Central memory CD4-positive, alpha-beta T cell (primary cell): Measurements from ENCODE around the gene SOX13.

Experiments used
- DNase-seq: peaks from one replicate; pipeline ENCODE4 v3.0.0; 2022

SOX13 gene

DNA sequence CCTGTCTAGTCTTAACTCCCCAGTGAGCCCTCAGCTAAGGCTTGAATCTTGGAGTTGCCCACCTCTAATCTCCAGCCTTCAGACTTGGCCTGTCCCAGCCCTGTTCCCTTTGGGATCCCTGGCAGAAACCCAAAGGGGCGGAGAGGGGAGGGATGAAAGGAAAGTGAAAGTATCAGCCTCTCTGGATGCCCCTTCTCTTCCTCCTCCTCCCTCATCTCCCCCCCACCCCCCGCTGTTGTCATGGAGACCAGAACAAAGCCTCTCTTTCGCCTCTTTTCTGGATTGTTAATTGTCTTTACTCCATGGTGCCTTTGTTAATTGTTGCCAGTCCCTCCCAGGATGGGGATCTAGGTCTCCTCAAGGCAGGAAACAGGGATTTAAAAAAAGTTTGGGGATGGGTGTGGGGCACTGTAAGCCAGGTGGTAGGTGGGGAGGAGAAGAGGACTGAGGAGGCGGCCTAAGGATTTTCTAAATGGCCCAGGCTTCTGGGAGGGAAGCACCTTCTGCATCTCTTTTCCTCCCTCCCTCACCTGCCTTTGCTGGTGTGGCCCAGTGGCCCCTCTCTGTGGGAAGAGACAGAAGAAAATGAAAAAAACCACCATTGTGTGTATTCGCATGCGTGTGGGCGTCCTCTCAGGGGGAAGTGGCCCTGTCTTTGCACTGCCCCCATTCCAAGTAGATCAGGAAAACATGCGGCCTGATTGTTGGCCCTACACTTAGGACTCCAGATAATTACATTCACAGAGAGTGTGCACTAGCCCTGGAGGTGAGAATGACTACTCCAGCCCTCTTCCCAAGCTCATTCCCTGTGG lies 7.5 kb upstream of the SOX13 start:
- no peak for DNase-seq

DNA sequence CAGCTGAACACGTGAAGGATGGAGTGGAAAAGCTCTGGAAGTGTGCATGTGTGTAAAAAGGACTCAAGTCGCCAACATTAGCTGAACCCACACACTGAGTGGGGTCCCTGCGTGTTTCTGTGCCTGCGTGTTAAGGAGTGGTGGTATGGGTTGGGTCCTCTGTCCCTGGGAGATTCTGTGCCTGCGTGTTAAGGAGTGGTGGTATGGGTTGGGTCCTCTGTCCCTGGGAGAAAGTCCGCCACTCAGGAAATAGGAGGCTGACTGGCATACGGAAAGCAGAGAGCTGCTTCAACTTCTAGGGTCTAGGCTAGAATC lies 7.0 kb upstream of the SOX13 start:
- DNase-seq: no peak

DNA sequence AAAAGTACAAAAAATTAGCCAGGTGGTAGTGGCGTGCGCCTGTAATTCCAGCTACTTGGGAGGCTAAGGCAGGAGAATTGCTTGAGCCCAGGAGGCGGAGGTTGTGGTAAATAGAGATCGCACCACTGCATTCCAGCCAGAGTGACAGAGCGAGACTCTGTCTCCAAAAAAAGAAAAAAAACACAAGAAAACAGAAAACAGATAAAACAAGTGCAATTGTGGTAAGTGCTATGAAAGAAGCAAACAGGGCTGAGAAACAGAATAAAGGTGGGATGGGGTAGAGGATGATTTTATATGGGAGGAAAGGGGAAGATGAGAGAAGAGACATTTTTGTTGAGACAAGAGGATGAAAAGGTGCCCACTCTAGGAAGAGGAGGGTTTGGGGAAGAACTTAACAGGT lies 5.0 kb upstream of the SOX13 start:
- no peak for DNase-seq

DNA sequence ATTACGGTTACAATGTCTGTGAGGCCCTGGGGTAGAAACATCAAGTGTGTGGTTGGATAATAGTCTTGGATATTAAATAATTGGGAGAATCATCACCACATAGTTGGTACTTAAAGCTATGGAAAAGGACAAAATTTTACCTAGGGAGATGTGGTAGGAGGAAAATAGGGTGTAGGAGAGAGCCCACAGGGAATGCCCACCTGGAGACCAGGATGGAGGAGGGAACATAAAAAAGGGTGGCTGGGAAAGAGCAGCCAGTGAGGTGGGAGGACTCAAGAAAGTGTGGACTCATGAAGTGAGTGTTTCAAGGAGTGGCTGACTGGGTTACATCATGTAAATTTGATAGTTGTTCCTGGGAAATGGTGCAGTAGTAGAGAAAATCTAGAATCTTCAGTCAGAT lies 3.0 kb upstream of the SOX13 start:
- DNase-seq: no peak

DNA sequence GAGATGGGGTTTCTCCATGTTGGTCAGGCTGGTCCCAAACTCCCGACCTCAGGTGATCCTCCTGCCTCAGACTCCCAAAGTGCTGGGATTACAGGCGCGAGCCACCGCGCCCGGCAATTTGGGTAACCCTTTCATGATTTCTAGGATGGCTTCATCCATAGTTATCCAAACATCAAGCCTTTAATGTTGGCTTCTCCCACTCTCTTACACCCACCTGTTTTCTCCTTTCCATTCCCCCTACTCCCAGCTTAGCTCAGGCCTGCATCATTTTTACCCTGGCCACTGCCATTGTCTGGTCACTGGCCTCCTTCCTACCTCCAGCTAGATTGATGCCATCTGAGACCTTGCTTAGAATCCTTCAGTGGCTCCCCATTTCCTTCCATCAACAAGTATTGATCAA lies 2.0 kb upstream of the SOX13 start:
- no peak for DNase-seq

DNA sequence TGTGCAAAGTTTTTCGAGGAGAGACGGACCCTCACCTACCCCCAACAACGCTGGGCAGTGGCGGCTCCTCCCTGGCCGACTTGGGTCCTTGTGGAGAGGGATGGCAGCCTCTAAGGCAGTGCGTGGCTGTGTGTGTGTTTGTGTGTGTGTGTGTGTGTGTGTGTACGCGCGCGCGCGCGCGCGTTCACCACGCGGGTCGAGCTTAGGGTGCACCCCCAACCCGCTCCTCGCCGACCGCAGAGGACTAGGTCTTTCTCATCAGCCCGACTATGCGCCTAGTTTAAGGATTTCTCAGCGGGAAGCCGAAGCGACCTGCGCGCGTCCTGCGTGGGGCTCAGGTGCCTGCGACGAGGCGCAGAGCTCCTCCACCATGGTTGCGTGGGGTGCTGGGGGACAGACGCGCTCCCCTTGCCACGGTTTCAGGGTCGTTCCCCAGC lies 940 bp downstream of the SOX13 start:
- no peak for DNase-seq

DNA sequence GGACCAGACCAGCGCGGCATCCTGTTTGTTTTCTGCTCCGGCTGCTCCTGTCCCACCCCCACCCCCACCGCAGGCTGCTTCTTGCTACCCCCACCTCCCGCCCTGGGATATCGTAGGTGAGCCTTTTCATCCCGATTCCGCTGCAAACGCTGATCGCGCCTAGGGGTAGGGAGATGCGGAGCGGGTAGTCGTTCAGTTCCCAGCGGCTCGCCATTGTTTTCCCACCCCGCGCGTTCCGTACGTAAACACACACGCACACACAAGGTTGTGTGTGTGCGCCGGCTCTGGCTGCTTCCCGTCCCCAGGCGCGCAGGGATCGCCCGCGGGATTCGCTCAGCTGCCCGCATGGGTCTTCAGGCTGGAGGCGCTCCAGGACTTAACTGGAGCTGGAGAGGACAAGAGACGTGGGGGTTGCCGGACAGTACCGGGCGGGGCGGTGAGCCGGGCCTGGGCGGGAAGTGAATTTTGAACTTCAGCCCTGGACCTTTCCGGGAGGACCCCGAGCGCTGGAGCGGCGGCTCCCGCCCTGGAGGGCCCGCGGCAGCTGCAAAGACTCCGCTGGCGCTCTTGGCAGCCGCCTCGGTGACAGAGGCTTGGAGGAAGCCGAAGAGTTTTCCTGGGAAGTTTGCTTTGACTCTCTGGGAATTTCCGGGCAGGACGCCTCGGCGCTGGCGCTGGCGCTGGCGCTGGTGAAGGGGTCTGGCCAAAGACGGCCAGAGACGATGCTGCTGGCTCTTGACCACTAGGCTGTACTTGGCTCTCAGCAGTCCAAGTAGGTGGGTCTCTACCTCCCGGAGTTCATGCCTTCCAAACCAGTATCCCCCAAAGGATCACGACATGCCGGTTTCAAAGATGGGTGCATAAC lies 1.6 kb downstream of the SOX13 start:
- no peak for DNase-seq

DNA sequence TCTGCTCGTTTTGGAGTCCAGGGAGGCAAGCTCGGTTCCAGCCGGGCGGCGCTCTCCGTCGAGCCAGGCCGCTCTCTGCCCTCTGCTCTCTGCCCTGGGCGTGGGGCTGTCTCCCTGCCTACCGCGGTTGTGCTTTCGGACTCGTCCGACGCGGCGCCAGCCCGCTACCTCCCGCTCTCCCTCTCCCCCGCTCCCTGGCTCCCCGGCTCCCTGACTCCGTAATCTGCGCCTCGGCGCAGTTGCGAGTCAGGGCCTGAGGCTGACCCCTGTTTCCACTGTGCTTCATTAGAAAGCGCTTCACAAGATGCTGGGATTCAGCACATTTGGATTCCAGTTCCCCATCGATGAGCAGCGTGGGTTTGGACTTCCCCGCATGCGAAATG lies 2.2 kb downstream of the SOX13 start:
- DNase-seq: no peak

DNA sequence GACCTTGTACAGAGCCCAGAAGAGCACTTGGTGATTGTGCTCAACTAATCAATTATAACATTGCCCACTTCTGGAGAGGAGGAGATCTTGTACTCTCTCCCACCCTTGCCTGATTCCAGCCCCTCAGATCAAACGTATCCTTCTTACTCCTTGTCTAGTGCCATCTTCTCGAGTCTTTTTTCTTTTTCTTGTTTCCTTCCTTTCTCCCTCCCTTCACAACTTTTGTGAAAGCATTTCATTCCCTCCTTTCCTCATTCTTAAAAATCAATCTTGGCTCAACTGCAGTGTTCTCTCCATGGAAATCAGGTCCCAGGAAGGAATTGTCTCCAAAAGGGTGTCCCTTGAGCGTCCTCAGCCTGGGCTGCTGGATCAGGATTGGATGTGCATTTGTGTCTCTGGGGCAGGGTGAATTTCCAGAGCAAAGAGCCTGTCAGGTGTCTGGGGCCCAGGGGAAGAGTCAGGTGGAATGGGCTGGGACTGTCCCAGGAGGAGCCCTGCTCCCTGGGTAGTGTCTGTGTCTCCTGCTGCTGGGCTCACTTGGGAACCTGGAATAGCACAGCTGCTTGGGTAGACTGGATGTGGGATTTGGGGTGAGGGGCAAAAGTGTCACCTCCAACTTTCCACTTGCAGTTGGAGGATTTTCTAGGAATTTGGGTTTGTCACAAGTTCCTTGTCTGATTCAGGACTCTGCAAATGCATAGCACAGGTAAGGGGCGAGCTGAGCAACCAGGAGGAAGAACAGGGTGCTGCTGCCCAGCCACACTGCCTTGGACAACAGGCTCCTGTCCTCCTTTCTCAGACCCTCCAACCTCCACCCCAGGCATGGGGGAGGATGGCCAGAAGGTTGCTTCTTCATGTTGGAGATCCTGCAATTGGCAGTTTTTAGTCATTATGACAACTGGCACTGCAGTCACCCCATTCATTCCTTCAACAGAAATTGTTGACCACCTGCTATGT lies 3.3 kb downstream of the SOX13 start:
- no peak for DNase-seq

DNA sequence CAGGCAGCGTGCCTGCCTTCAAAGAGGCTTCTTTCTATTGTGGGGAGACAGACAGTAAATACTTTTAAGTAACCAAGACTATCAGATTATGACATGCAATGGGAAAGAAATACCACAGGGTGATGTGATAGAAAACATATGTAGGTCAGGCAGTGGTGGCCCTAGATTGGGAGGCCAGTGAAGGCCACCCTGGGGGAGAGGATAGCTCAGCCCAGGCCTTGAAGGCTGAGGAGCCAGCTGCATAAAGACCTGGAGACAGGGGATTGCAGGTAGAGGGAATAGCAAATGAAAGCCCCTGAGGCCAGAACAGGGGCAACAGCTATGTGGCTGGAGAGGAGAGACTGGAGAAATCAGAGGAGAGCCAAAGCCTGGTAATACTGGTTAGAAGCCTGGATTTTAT lies 4.0 kb downstream of the SOX13 start:
- no peak for DNase-seq

DNA sequence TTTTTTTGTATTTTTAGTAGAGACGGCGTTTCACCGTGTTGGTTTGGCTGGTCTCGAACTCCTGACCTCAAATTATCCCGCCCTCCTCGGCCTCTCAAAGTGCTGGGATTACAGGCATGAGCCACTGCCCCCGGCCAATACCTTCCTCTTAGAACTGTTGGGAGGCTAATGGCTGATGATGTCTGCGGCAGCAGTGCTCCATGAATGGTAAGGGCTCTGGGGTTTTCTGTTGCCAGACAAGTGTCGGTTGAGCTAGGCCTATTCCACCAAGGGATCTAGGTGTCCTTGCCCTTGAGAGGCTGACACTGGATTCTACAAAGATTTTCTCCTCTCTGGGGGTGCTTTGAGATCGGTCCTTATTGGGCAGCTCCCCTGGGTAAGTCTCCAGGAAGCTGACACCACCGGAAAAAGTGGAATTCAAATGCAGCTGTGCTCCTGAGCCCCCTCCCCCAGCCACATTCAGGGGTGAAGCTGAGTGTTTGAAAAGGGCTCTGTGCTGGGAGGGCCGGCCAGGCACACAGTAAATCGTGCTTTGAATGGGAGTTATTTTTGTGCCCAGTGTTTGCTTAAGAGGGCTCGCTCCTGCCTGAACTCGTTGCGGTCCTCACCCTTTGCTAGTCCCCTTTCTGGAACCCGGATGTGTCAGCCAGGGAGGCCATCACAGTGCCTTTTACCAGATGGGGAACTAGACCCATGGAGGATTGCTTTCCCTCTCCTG lies 5.2 kb downstream of the SOX13 start:
- DNase-seq: no peak

DNA sequence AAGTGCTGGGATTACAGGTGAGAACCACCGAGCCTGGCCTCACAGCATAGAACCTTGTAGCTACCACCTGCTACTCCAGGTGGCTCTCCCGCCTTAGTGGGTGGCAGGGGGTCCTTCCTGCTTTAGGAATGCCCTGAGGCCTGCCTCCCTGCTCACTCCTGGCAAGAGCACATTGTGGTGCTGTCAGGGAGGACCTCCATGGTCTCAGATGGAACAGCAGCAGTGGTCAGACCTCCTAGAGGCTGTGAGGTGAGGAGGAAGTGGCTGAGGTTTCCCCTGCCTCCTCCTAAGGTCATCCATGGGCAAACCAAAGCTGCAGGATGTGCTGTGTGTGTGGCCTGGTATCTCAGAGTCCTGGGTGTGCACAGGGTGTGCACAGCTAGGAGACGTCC lies 6.7 kb downstream of the SOX13 start:
- DNase-seq: no peak

DNA sequence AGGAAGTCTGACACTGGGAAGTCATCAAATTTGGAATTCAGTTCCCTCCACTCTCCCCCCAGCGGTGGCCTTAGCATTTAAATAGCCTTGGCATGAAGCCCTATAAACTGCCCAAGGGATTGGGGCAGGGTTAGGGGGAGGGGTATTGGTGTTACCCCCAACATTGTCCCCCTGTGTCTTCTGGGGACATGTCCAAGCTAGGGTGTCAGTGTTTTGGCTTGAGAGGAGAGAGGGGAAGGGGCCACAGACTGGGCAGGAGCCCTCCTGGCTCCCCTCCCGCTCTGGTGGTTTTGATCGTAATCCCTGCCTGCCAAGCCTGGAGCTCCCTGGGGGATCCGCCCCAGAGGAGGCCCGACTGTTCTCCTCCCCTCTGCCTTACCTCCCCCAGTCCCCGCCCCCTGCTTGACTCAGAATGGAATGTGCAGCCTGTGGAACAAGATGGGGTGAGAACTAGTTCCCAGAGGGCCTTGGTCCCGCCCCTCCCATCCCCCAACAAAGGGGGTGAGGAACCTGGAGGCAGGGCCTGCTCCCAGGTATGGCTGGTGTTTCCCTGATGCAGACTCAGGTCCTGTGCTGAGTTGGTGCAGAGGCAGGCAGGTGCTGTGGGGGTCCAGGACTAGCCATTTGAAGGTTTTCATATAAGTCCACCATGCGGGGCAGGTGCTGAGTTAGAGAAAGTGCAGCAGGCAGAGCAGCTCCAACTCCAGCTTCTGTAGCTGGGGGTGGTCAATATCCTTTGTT lies 7.4 kb downstream of the SOX13 start:
- DNase-seq: no peak

DNA sequence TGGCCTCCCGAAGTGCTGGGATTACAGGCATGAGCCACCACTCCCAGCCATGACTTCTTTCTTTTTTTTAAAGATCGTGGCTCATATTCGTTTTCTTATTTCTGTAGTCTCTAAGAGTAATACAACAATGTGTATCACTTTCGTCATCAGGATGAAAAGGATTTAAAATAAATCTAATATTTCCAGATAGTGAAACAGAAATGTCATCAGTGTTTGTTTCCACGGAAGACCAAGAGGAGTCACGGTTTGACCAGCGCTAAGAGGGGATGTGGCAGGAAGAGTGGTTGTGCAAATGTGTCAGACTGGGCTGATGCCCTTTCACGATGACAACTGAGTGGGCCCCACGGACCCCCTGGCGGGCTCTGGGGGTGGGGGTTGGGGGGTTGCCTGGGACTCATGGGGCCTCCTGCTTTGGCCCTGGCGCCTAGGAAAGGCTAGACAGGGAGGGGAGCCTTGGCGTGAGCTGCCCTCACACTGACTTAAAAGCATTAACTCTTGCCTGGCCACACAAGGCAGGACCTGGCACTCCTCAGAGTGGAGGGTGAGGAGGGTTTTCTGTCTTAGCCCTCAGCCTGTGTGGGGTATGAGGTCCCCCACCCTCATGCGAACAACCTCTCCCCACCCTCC lies 8.4 kb downstream of the SOX13 start:
- DNase-seq: no peak

DNA sequence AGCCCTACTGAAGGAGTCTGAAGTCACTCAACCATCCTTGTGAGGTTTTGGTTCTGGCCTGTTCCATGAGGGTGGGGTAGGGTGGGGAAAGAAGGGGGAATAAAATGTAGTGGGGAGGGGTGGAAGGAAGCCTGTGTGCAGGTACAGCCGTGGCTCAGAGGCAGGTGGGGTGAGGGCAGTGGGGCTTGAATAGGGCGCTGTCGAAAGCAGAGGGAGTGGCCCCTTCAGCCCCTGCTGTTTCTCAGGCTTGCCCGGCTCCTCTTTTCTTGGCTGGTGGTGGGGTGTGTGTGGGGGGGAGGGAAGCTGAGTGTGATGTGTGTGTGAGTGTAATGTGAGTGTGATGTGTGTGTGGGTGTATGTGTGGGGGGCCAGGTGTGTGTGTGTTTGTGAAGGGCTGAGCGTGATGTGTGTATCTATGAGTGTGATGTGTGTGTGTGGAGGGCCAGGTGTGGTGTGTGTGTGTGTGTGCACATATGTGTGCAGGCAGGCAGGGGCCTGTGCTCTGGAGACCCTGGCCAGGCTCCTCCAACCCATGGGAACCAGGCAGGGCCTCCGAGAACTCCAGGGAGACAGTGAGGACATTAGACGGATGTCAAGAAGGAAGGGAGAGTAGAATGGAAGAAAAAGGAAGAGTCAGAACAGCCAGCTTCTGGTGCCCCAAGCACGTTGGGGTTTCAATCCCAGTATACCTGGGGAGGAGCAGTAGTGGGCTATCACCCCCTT lies 9.0 kb downstream of the SOX13 start:
- no peak for DNase-seq

DNA sequence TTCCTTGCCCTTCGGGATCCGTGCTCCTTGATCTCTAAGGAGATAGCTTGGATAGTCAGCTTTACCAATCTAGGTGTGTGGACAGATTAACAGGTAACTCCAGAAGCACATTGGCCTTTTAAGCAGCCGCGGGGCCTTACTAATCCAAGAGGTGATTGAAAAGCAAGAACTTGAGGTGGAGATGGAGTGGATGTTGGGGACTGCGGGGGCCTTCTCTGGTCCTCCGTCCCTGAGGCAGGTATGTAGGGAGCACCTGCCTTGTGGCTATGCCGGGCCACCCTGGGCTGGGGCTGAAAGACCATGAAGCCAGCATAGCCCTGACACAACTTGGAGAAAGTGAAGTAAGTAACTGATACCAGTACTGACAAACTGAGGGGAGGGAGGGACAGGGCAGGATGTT lies 10.6 kb downstream of the SOX13 start:
- DNase-seq: no peak

DNA sequence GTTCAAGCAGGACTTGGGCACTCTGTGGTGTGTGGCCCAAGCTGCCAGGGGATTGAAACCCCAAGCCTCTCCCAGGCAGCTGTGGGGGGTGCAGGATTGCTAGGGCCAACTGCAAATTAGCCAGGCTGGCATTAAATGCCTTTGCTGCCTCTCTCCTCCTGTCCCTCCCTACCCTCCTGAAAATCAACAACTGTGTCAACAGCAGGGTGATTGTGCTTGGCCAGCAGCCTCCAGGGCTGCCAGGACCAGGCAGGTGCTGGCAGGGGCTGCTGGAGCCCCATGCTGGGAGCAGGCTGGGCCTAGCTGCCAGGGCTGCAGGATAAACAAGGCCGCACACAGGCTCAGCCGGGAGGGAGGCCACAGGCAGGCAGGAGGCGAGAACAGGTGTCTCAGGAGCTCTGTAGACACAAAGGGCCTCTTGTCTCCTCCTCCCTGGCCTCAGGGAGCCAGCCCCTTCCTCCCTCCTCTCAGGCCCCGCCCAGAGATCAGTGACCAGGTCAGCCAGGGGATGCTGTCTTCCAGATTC lies 11.4 kb downstream of the SOX13 start:
- no peak for DNase-seq

DNA sequence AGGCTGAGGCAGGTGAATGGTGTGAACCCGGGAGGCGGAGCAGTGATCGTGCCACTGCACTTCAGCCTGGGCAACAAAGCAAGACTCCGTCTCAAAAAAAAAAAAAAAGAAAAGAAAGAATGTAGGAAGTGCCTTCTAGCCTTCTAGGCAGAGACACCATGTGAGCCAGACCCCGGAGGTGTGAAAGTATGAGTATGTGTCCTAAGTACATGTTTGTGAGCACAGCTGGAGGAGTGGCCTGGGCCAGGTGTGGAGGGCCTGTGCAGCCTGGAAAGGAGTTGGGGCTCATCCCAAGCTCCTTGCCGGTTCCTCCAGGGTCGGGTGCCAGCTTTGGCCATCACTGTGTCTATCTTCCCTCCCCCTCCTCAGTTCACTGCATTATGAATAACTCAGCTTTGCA lies 13.0 kb downstream of the SOX13 start:
- no peak for DNase-seq

DNA sequence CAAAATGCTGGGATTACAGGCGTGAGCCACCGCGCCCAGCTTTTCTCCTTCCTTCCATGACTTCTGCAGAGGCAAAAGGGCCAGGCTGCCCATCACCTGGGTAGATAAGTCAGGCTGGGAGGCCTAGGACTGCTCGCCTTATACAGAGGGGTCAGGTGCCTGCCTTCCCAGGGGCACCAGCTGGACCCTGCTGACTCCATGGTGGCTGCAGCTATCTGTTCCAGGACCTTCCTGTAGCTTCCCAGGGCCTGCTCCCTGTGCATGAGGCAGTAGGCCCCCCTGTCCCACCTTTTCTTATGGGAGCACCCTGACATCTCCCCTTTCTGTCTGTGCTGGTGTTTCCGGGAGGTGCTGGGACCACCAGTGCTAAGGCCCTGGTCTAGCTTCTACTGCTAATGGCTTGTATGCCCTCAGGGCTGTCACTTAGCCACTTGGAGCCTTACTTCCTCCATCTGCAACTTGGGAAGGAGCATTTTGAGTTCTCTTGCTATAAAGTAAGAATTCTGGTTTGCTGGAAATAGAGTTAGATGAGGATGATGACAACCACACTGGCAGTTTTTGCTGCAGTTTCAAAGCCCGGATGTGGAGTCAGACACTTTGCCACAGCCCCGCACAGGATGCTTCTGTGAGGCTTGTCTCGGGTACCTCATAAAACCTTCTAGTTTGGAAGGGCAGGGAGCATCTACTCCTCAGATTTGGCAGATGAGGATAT lies 14.4 kb downstream of the SOX13 start:
- DNase-seq: no peak
